ENCODE measurements around the gene PAPPA.

PAPPA gene

DNA sequence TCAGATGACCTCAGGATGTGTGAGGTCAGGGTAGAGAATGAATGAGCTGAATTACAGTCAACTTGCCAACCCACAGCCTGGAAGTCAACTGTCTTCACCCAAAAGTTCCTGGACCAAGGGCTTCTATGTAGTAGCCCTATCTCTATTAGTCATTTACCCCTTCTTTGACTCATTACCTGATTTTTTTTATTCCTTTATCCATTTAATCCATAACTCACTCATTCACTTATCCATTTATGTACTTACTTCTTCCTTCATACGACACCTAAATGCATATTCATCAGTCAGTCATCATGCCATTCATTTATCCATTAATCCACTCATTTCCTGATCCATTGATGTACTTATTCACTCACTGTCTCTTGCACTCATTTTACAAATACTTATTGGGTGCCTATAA is 212.7 kb downstream of the PAPPA start:
- H3K27ac ChIP-seq (ENCODE audit: low read depth, low read length) = no peak overlapping the region
- no peaks in the 10 kb centered on the region for H3F3A ChIP-seq (ENCODE audit: insufficient read depth)
- H3K4me3 ChIP-seq (ENCODE audit: insufficient read depth, low read length, poor library complexity, severe bottlenecking) = no peak overlapping the region
- H3K9ac ChIP-seq (ENCODE audit: low read length) = no peak overlapping the region
- no peaks in the 10 kb centered on the region for H3K9me2 ChIP-seq (replicated peaks; ENCODE audit: insufficient read depth, low read length)
- no peak overlapping the region for H2AFZ ChIP-seq (ENCODE audit: low read depth, low read length, severe bottlenecking)
- no peaks in the 10 kb centered on the region for H4K20me1 ChIP-seq (ENCODE audit: low read depth, low read length)
- H3K79me2 ChIP-seq (ENCODE audit: insufficient read depth, low read length) = no peaks in the 10 kb centered on the region
- H3K27me3 ChIP-seq (ENCODE audit: low read length) = no peaks in the 10 kb centered on the region
- no peak for TF ChIP-seq EZH2phosphoT487 (conservative IDR thresholded peaks at IDR 0.05; ENCODE audit: low read length)
- TF ChIP-seq, protein P1, sequence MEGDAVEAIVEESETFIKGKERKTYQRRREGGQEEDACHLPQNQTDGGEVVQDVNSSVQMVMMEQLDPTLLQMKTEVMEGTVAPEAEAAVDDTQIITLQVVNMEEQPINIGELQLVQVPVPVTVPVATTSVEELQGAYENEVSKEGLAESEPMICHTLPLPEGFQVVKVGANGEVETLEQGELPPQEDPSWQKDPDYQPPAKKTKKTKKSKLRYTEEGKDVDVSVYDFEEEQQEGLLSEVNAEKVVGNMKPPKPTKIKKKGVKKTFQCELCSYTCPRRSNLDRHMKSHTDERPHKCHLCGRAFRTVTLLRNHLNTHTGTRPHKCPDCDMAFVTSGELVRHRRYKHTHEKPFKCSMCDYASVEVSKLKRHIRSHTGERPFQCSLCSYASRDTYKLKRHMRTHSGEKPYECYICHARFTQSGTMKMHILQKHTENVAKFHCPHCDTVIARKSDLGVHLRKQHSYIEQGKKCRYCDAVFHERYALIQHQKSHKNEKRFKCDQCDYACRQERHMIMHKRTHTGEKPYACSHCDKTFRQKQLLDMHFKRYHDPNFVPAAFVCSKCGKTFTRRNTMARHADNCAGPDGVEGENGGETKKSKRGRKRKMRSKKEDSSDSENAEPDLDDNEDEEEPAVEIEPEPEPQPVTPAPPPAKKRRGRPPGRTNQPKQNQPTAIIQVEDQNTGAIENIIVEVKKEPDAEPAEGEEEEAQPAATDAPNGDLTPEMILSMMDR (IDR thresholded peaks at IDR 0.05; ENCODE audit: insufficient read depth, low read length, poor library complexity, severe bottlenecking) = no peak
- H3K36me3 ChIP-seq (ENCODE audit: low read length) = no peaks in the 10 kb centered on the region
- no peaks in the 10 kb centered on the region for H3K9me3 ChIP-seq (ENCODE audit: insufficient read depth, low read length)
- no peak overlapping the region for H3K4me2 ChIP-seq (ENCODE audit: low read depth, low read length, poor library complexity, severe bottlenecking)

DNA sequence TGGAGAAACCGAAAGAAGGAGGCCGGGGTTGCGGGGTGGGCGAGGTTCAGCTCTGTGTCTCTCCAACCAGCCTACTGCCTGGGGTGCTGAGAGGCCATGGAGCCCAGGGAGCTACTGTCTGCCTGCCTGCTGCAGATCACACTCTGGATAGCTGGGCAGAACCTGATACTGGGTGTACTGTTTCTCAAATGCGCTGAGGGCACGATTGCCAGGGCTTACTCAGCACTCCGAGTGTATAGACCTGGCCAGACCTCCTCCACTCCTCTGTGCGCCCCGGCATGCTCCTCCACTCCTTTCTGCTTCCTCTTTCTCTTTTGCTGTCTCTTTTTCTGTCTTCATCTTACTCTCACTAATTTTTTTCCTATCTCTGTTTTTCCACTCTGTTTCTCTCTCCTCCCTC is 215.1 kb downstream of the PAPPA start:
- no peaks in the 10 kb centered on the region for H4K20me1 ChIP-seq (ENCODE audit: low read depth, low read length)
- TF ChIP-seq EZH2phosphoT487 (conservative IDR thresholded peaks at IDR 0.05; ENCODE audit: low read length) = no peak
- TF ChIP-seq, protein P1 (IDR thresholded peaks at IDR 0.05; ENCODE audit: insufficient read depth, low read length, poor library complexity, severe bottlenecking) = no peak
- H3K36me3 ChIP-seq (ENCODE audit: low read length) = no peaks in the 10 kb centered on the region

DNA sequence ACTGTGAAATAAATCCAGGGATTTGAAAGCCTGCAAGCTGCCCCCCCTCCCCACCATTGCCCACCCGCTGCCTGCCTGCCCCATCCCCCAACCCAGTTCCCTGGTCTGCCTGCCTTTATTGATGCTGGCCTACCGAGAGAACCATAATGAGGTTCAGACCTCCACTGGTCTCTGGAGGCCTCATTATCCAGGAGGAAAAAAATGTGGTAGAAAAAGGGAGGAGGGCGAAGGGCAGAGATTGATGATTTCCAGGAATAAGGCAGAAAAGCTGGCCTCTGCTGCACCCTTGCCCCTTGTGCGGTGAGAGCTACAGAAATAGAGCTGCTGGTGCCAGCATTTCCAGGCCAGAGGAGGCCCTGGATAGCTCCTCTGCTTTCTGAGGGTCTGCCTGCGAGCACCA is 216.1 kb downstream of the PAPPA start:
- no peaks in the 10 kb centered on the region for H3K27me3 ChIP-seq (ENCODE audit: low read length)
- no peaks in the 10 kb centered on the region for H4K20me1 ChIP-seq (ENCODE audit: low read depth, low read length)
- H3K4me2 ChIP-seq (ENCODE audit: low read depth, low read length, poor library complexity, severe bottlenecking) = no peak overlapping the region
- no peaks in the 10 kb centered on the region for H3K79me2 ChIP-seq (ENCODE audit: insufficient read depth, low read length)
- H3K36me3 ChIP-seq (ENCODE audit: low read length) = no peaks in the 10 kb centered on the region
- no peak overlapping the region for H3K4me3 ChIP-seq (ENCODE audit: insufficient read depth, low read length, poor library complexity, severe bottlenecking)
- TF ChIP-seq, protein P1 (IDR thresholded peaks at IDR 0.05; ENCODE audit: insufficient read depth, low read length, poor library complexity, severe bottlenecking) = no peak
- TF ChIP-seq EZH2phosphoT487 (conservative IDR thresholded peaks at IDR 0.05; ENCODE audit: low read length) = no peak
- no peak overlapping the region for H3K9ac ChIP-seq (ENCODE audit: low read length)
- no peak overlapping the region for H3K27ac ChIP-seq (ENCODE audit: low read depth, low read length)
- H2AFZ ChIP-seq (ENCODE audit: low read depth, low read length, severe bottlenecking) = no peak overlapping the region
- no peaks in the 10 kb centered on the region for H3K9me3 ChIP-seq (ENCODE audit: insufficient read depth, low read length)
- no peaks in the 10 kb centered on the region for H3F3A ChIP-seq (ENCODE audit: insufficient read depth)
- H3K9me2 ChIP-seq (replicated peaks; ENCODE audit: insufficient read depth, low read length) = no peaks in the 10 kb centered on the region

More for the DNA sequence above, 215.1 kb downstream of the PAPPA start:
- no peak overlapping the region for H3K4me2 ChIP-seq (ENCODE audit: low read depth, low read length, poor library complexity, severe bottlenecking)
- no peak overlapping the region for H3K27ac ChIP-seq (ENCODE audit: low read depth, low read length)
- H2AFZ ChIP-seq (ENCODE audit: low read depth, low read length, severe bottlenecking) = no peak overlapping the region
- H3K9me2 ChIP-seq (replicated peaks; ENCODE audit: insufficient read depth, low read length) = no peaks in the 10 kb centered on the region
- no peaks in the 10 kb centered on the region for H3K9me3 ChIP-seq (ENCODE audit: insufficient read depth, low read length)
- H3F3A ChIP-seq (ENCODE audit: insufficient read depth) = no peaks in the 10 kb centered on the region
- H3K27me3 ChIP-seq (ENCODE audit: low read length) = no peaks in the 10 kb centered on the region
- H3K79me2 ChIP-seq (ENCODE audit: insufficient read depth, low read length) = no peaks in the 10 kb centered on the region
- no peak overlapping the region for H3K9ac ChIP-seq (ENCODE audit: low read length)
- H3K4me3 ChIP-seq (ENCODE audit: insufficient read depth, low read length, poor library complexity, severe bottlenecking) = no peak overlapping the region

Measured in SU-DHL-6 (cell line).